H1 (cell line): ENCODE data around the gene ADCY5. TPM values are rescaled to one million over a fixed set of nuclear protein-coding genes. Genes with fewer than 3 reads are reported as not detected.
A peak's percentile ranks its signal among the peaks of the same experiment; 100 is the strongest.

Experiments
- CTCF ChIA-PET: fragments of 300-600 bp; sonication (Branson Sonifier 250); formaldehyde crosslinking; loops from one replicate; lab custom pipeline; 2021; ENCODE audit not compliant: partially characterized antibody; lab: Charles Lee
- POLR2A ChIA-PET: fragments of 300-600 bp; sonication (Branson Sonifier 250); formaldehyde crosslinking; loops from one replicate; lab custom pipeline; 2021; ENCODE audit warnings: inconsistent platforms; ENCODE audit not compliant: partially characterized antibody; lab: Charles Lee
- DNase-seq, 2 experiments: peaks; one replicate each; pipeline versions ENCODE4 v3.0.0 to v3.0.0-alpha.2; 2010 to 2022; ENCODE audit warnings: low spot score in 2 of 2, low read depth in 1 of 2, mixed read lengths in 1 of 2
- FAIRE-seq: peaks from 2 replicates; lab custom pipeline; 2011; peaks lifted over from hg19 to GRCh38; lab: Jason Lieb, UNC
- H2AFZ ChIP-seq: 2 replicates; pipeline ENCODE4 v1.8.1; 2012; ENCODE audit warnings: low read length, inconsistent platforms
- H2AK5ac ChIP-seq: 2 replicates; pipeline ENCODE4 v1.6.1; 2013; ENCODE audit warnings: low read depth, low read length
- H2BK120ac ChIP-seq: replicated peaks from 2 replicates; pipeline ENCODE3; 2013; ENCODE audit warnings: low read depth, low read length, inconsistent platforms
- H2BK12ac ChIP-seq: 2 replicates; pipeline ENCODE4 v1.6.1; 2013; ENCODE audit warnings: low read depth, low read length
- H2BK15ac ChIP-seq: 2 replicates; pipeline ENCODE4 v1.6.1; 2013; ENCODE audit warnings: low read length
- H2BK20ac ChIP-seq: 2 replicates; pipeline ENCODE4 v1.6.1; 2013; ENCODE audit warnings: low read length
- H2BK5ac ChIP-seq: 2 replicates; pipeline ENCODE4 v1.6.1; 2013; ENCODE audit warnings: low read depth, low read length
- H3K14ac ChIP-seq: 2 replicates; pipeline ENCODE4 v1.6.1; 2013; ENCODE audit warnings: inconsistent platforms; ENCODE audit not compliant: insufficient read length
- H3K18ac ChIP-seq: 2 replicates; pipeline ENCODE4 v1.6.1; 2013; ENCODE audit warnings: low read length; ENCODE audit errors: extremely low read depth
- H3K23ac ChIP-seq: 2 replicates; pipeline ENCODE4 v1.6.1; 2013; ENCODE audit warnings: inconsistent platforms; ENCODE audit not compliant: insufficient read length
- H3K23me2 ChIP-seq: 2 replicates; pipeline ENCODE4 v1.6.1; 2013; ENCODE audit warnings: low read depth, low read length
- H3K27ac ChIP-seq: 2 replicates; pipeline ENCODE4 v1.6.1; 2011; ENCODE audit warnings: low read depth, low read length, inconsistent platforms
- H3K27me3 ChIP-seq, 4 experiments: replicated peaks in 1 of 4; 1 replicate in 1 of 4; 2 replicates in 3 of 4; pipeline versions ENCODE4 v1.6.1 to v1.8.1; 2011 to 2013; ENCODE audit warnings: low read length in 3 of 4, mild to moderate bottlenecking in 3 of 4, inconsistent platforms in 2 of 4, mixed read lengths in 2 of 4, moderate library complexity in 1 of 4; ENCODE audit not compliant: control insufficient read depth in 3 of 4, insufficient read depth in 3 of 4; ENCODE audit errors: extremely low read depth in 1 of 4
- H3K36me3 ChIP-seq, 4 experiments: 2 replicates each; pipeline versions ENCODE4 v1.6.1 to v1.8.1; 2011 to 2013; ENCODE audit warnings: mild to moderate bottlenecking in 4 of 4, low read length in 3 of 4, moderate library complexity in 2 of 4, control low read depth in 1 of 4, inconsistent platforms in 1 of 4; ENCODE audit not compliant: insufficient read depth in 4 of 4, control insufficient read depth in 2 of 4
- H3K4ac ChIP-seq: replicated peaks from 2 replicates; pipeline ENCODE3; 2013; ENCODE audit warnings: low read length, low read depth, mixed read lengths, inconsistent platforms; ENCODE audit not compliant: insufficient read length
- H3K4me1 ChIP-seq, 4 experiments: replicated peaks in 1 of 4; 1 replicate in 1 of 4; 2 replicates in 3 of 4; pipeline versions ENCODE4 v1.6.1 to v1.8.1; 2011 to 2013; ENCODE audit warnings: low read length in 3 of 4, inconsistent platforms in 2 of 4, mixed read lengths in 1 of 4; ENCODE audit not compliant: insufficient read depth in 4 of 4, control insufficient read depth in 3 of 4
- H3K4me2 ChIP-seq, 2 experiments: 2 replicates each; pipeline versions ENCODE4 v1.6.1 to v1.8.1; 2011 to 2013; ENCODE audit warnings: low read depth in 2 of 2, low read length in 2 of 2, control low read depth in 1 of 2, inconsistent platforms in 1 of 2, mild to moderate bottlenecking in 1 of 2; ENCODE audit not compliant: insufficient read depth in 1 of 2
- H3K4me3 ChIP-seq, 4 experiments: fragments of 200-600, 300-600 bp in 1 of 4; sonication (generic), shearing (Covaris generic), sonication (Bioruptor Twin) in 1 of 4; 2 replicates each; pipeline versions ENCODE4 v1.5.1 to v1.8.1; 2011 to 2016; ENCODE audit warnings: low read length in 4 of 4, low read depth in 3 of 4, control low read depth in 2 of 4, inconsistent platforms in 2 of 4, mild to moderate bottlenecking in 2 of 4, mixed read lengths in 1 of 4, moderate library complexity in 1 of 4; ENCODE audit not compliant: insufficient read depth in 2 of 4; ENCODE audit errors: extremely low read depth in 1 of 4
- H3K56ac ChIP-seq: replicated peaks from 2 replicates; pipeline ENCODE3; 2013; ENCODE audit warnings: low read depth, mild to moderate bottlenecking, mixed read lengths, low read length, inconsistent platforms; ENCODE audit not compliant: insufficient read length
- H3K79me1 ChIP-seq: 2 replicates; pipeline ENCODE4 v1.6.1; 2013; ENCODE audit warnings: low read depth, low read length, control low read depth
- H3K79me2 ChIP-seq, 2 experiments: 2 replicates each; pipeline versions ENCODE4 v1.6.1 to v1.8.1; 2012 to 2013; ENCODE audit warnings: low read length in 2 of 2, mild to moderate bottlenecking in 2 of 2, inconsistent platforms in 1 of 2; ENCODE audit not compliant: insufficient read depth in 2 of 2, control insufficient read depth in 1 of 2
- H3K9ac ChIP-seq, 4 experiments: replicated peaks in 1 of 4; 1 replicate in 1 of 4; 2 replicates in 3 of 4; pipeline versions ENCODE4 v1.6.1 to v1.8.1; 2011 to 2013; ENCODE audit warnings: low read depth in 3 of 4, low read length in 3 of 4, control low read depth in 2 of 4, mild to moderate bottlenecking in 2 of 4, moderate library complexity in 2 of 4, inconsistent platforms in 1 of 4; ENCODE audit errors: extremely low read depth in 1 of 4
- H3K9me3 ChIP-seq, 2 experiments: 2 replicates each; pipeline versions ENCODE4 v1.6.1 to v1.8.1; 2012 to 2013; ENCODE audit warnings: mild to moderate bottlenecking in 2 of 2, moderate library complexity in 2 of 2, control low read depth in 1 of 2, inconsistent platforms in 1 of 2, low read depth in 1 of 2, low read length in 1 of 2, mixed read lengths in 1 of 2; ENCODE audit not compliant: insufficient read depth in 2 of 2
- H4K20me1 ChIP-seq, 2 experiments: replicated peaks in 1 of 2; 2 replicates each; pipeline versions ENCODE3 to v1.8.1; 2011 to 2013; ENCODE audit warnings: inconsistent platforms in 2 of 2, low read length in 2 of 2, mild to moderate bottlenecking in 1 of 2; ENCODE audit not compliant: insufficient read depth in 2 of 2, control insufficient read depth in 1 of 2
- H4K5ac ChIP-seq: 2 replicates; pipeline ENCODE4 v1.6.1; 2013; ENCODE audit warnings: low read length, low read depth, mixed read lengths, inconsistent platforms; ENCODE audit not compliant: insufficient read length
- H4K8ac ChIP-seq: 2 replicates; pipeline ENCODE4 v1.8.0; 2013; ENCODE audit warnings: mild to moderate bottlenecking, moderate library complexity, low read length, inconsistent platforms; ENCODE audit not compliant: insufficient read depth; ENCODE audit errors: extremely low read depth
- H4K91ac ChIP-seq: replicated peaks from 2 replicates; pipeline ENCODE3; 2013; ENCODE audit warnings: low read length, mixed read lengths, inconsistent platforms; ENCODE audit not compliant: insufficient read length
- ASH2L ChIP-seq: fragments of 200-600, 300-600 bp; sonication (generic); IDR thresholded peaks from one replicate; pipeline ENCODE4 v1.7.1; 2017; ENCODE audit warnings: low read length
- BACH1 ChIP-seq: IDR thresholded peaks from 2 replicates; pipeline ENCODE4 v1.6.1; 2012; ENCODE audit warnings: low read length, improper control_type of control experiment
- BCL11A ChIP-seq, 2 experiments: IDR thresholded peaks; one replicate each; pipeline ENCODE4 v1.6.1; 2011; ENCODE audit warnings: low read depth in 2 of 2, low read length in 2 of 2, mild to moderate bottlenecking in 2 of 2
- CHD1 ChIP-seq: IDR thresholded peaks from 2 replicates; pipeline ENCODE4 v1.6.1; 2012; ENCODE audit warnings: low read depth, low read length, improper control_type of control experiment
- EP300 ChIP-seq, 2 experiments: IDR thresholded peaks; 1 replicate in 1 of 2; 2 replicates in 1 of 2; pipeline ENCODE4 v1.6.1; 2011 to 2012; ENCODE audit warnings: low read depth in 2 of 2, low read length in 2 of 2, mild to moderate bottlenecking in 2 of 2, borderline replicate concordance in 1 of 2, inconsistent platforms in 1 of 2, moderate library complexity in 1 of 2
- JUN ChIP-seq: IDR thresholded peaks from 2 replicates; pipeline ENCODE4 v1.6.1; 2011; ENCODE audit warnings: low read depth, mild to moderate bottlenecking, improper control_type of control experiment, low read length
- KDM1A ChIP-seq: fragments of 200-600, 300-600 bp; sonication (generic); IDR thresholded peaks from 2 replicates; pipeline ENCODE4 v1.7.1; 2016; ENCODE audit warnings: mild to moderate bottlenecking, low read length, borderline replicate concordance
- MAFK ChIP-seq: IDR thresholded peaks from 2 replicates; pipeline ENCODE4 v1.6.1; 2012; ENCODE audit warnings: low read depth, mild to moderate bottlenecking, improper control_type of control experiment, low read length
- NANOG ChIP-seq: IDR thresholded peaks from 2 replicates; pipeline ENCODE4 v1.6.1; 2011; ENCODE audit warnings: low read length, low read depth, mild to moderate bottlenecking, inconsistent platforms; ENCODE audit not compliant: insufficient read depth, poor library complexity, severe bottlenecking
- POLR2A ChIP-seq, 2 experiments: IDR thresholded peaks; 1 replicate in 1 of 2; 2 replicates in 1 of 2; pipeline ENCODE4 v1.6.1; 2011; ENCODE audit warnings: low read depth in 2 of 2, low read length in 2 of 2, mild to moderate bottlenecking in 2 of 2; ENCODE audit errors: control extremely low read depth in 1 of 2
- RBBP5 ChIP-seq: IDR thresholded peaks from 2 replicates; pipeline ENCODE4 v1.7.1; 2012; ENCODE audit warnings: low read depth, mild to moderate bottlenecking, inconsistent platforms, low read length, moderate library complexity, borderline replicate concordance
- SAP30 ChIP-seq: fragments of 300-600 bp; sonication (generic); IDR thresholded peaks from 2 replicates; pipeline ENCODE4 v1.7.1; 2012; ENCODE audit warnings: low read length, moderate library complexity, mild to moderate bottlenecking, inconsistent platforms; ENCODE audit not compliant: insufficient read depth, insufficient replicate concordance
- SP2 ChIP-seq: IDR thresholded peaks from 2 replicates; pipeline ENCODE4 v1.6.1; 2012; ENCODE audit warnings: mild to moderate bottlenecking, low read length, inconsistent platforms
- ZNF274 ChIP-seq: IDR thresholded peaks from 2 replicates; pipeline ENCODE4 v1.7.0; 2012; ENCODE audit warnings: low read length, borderline replicate concordance; ENCODE audit errors: extremely low read depth
- WGBS, 2 experiments: shearing (Covaris generic) in 1 of 2; methylation state at CpG; one replicate each; pipeline versions ENCODE4 v1.1.6 to v1.1.7; 2013 to 2015; ENCODE audit warnings: low lambda C conversion rate in 2 of 2, mixed read lengths in 2 of 2, inconsistent platforms in 1 of 2, low coverage in 1 of 2, missing lambda C conversion rate in 1 of 2; ENCODE audit not compliant: insufficient replicate concordance in 2 of 2, insufficient coverage in 1 of 2, insufficient read length in 1 of 2; ENCODE audit errors: extremely low coverage in 1 of 2, missing lambda C conversion rate in 1 of 2; 5-methylcytosine and 5-hydroxymethylcytosine counted together
- polyA plus RNA-seq, 7 experiments: library from polyadenylated mRNA; depleted of rRNA in 3 of 7; stranded (reverse) in 5 of 7; unstranded in 2 of 7; fragments of >200 nt in 5 of 7; fragments of 200-250 nt in 2 of 7; gene quantifications; 1 replicate in 5 of 7; 2 replicates in 1 of 7; 4 replicates in 1 of 7; pipeline versions ENCODE4 v1.2.1 to v1.2.3, GENCODE V29; 2011 to 2013; ENCODE audit warnings: missing spikeins in 2 of 7, mixed read lengths in 2 of 7
- total RNA-seq: library from RNA; stranded (reverse); fragmentation: NEBNext Ultra II Directional; extraction: Animal tissue kit (Norgen Biotek cat#: 25700); gene quantifications from 2 replicates; pipeline ENCODE4 v1.2.1, GENCODE V29; 2021

ADCY5 gene
- total and polyA plus RNA-seq, 2 of the 8 experiments (the other 6 are each of a cell fraction or from before 2014, with no cell fraction given) = 18.9 to 40.8 TPM

- Histone ChIP-seq H3K27me3 (no peaks in the 10 kb centered on the region; a peak in 1 of 7 replicates), H2BK120ac (no peak overlapping the region), H2AFZ (no peak overlapping the region), H3K4me2 (no peak overlapping the region), H2BK12ac (no peak overlapping the region), H3K9ac (no peak overlapping the region; a peak in 1 of 7 replicates), H2BK5ac (no peak overlapping the region), H3K23me2 (no peaks in the 10 kb centered on the region), H3K14ac (no peak overlapping the region), H3K27ac (no peak overlapping the region), H4K20me1 (no peaks in the 10 kb centered on the region), H3K4me1 (no peaks in the 10 kb centered on the region), H2BK20ac (no peak overlapping the region), H3K9me3 (no peaks in the 10 kb centered on the region), H4K8ac (no peak overlapping the region), H3K18ac (no peak overlapping the region), H4K91ac (no peak overlapping the region), H2AK5ac (no peak overlapping the region), H3K79me1 (no peaks in the 10 kb centered on the region), H3K23ac (no peak overlapping the region), H3K4ac (peak overlapping the region; percentile 8), H3K56ac (no peak overlapping the region), H4K5ac (no peak overlapping the region), H3K4me3 (no peak overlapping the region), H3K79me2 (no peaks in the 10 kb centered on the region), H2BK15ac (no peak overlapping the region), H3K36me3 (no peaks in the 10 kb centered on the region)
- POLR2A ChIA-PET = no interaction called here
- WGBS, 2 experiments = 92% methylated on average over 12 of the region's 12 CpGs; no CpG with 5 or more reads in 1 of the 2 experiments
- FAIRE-seq (no peak), DNase-seq (no peak)
- CTCF ChIA-PET = interaction anchor here (0.7 to 4.9 kb wide), 9 partner anchors 9 to 185 kb away, joined by 3 to 22 read pairs (median 5); no protein-coding TSS in a partner anchor
- TF ChIP-seq BACH1 = no peak
- no peak for TF ChIP-seq ZNF274
- TF ChIP-seq ASH2L = no peak
- no peak for TF ChIP-seq EP300 (IDR thresholded peaks at IDR 0.05; ENCODE audit: borderline replicate concordance in 1 of 2, low read depth in 2 of 2, low read length in 2 of 2)
- TF ChIP-seq POLR2A (IDR thresholded peaks at IDR 0.05; ENCODE audit: control extremely low read depth in 1 of 2, low read depth in 2 of 2, low read length in 2 of 2) = no peak
- TF ChIP-seq MAFK = no peak
- no peak for TF ChIP-seq SP2
- no peak for TF ChIP-seq RBBP5
- TF ChIP-seq NANOG = no peak
- TF ChIP-seq JUN = no peak
- no peak for TF ChIP-seq CHD1
- TF ChIP-seq KDM1A = no peak
- no peak for TF ChIP-seq BCL11A (IDR thresholded peaks at IDR 0.05; ENCODE audit: low read depth in 2 of 2, low read length in 2 of 2)
- no peak for TF ChIP-seq SAP30
Observed at GRCh38 chr3:123481722-123482457, 33.0 kb upstream of the ADCY5 start.
